Mesenchymal stem cell (in vitro differentiated cells and primary cell): ENCODE results near the gene GALR3.

ENCODE experiments used
- DNase-seq: peaks from one replicate; pipeline ENCODE4 v3.0.0-alpha.2; 2013
- H2AFZ ChIP-seq: one replicate; pipeline ENCODE4 v1.6.1; 2013; ENCODE audit warnings: low read depth, mild to moderate bottlenecking, control low read depth, inconsistent platforms, low read length, moderate library complexity
- H2AK5ac ChIP-seq: 2 replicates; pipeline ENCODE4 v1.6.1; 2013; ENCODE audit warnings: low read length, moderate library complexity, mild to moderate bottlenecking, inconsistent platforms; ENCODE audit not compliant: severe bottlenecking
- H2BK120ac ChIP-seq: one replicate; pipeline ENCODE4 v1.6.1; 2013; ENCODE audit warnings: low read depth, mild to moderate bottlenecking, inconsistent platforms, low read length, moderate library complexity
- H2BK12ac ChIP-seq, 2 experiments: one replicate each; pipeline ENCODE4 v1.6.1; 2013; ENCODE audit warnings: inconsistent platforms in 2 of 2, low read length in 2 of 2, mild to moderate bottlenecking in 2 of 2, moderate library complexity in 2 of 2, control low read depth in 1 of 2
- H2BK15ac ChIP-seq: one replicate; pipeline ENCODE4 v1.6.1; 2013; ENCODE audit warnings: mild to moderate bottlenecking, low read depth, inconsistent platforms; ENCODE audit not compliant: poor library complexity, severe bottlenecking
- H2BK5ac ChIP-seq: 2 replicates; pipeline ENCODE4 v1.6.1; 2013; ENCODE audit warnings: low read depth, mild to moderate bottlenecking, low read length, control low read depth, inconsistent platforms; ENCODE audit not compliant: poor library complexity, severe bottlenecking
- H3K14ac ChIP-seq, 2 experiments: one replicate each; pipeline ENCODE4 v1.6.1; 2013; ENCODE audit warnings: inconsistent platforms in 2 of 2, low read length in 2 of 2, control low read depth in 1 of 2, mild to moderate bottlenecking in 1 of 2, moderate library complexity in 1 of 2
- H3K18ac ChIP-seq, 2 experiments: one replicate each; pipeline ENCODE4 v1.6.1; 2013; ENCODE audit warnings: inconsistent platforms in 2 of 2, low read length in 2 of 2, control low read depth in 1 of 2, low read depth in 1 of 2, mild to moderate bottlenecking in 1 of 2
- H3K23ac ChIP-seq, 2 experiments: one replicate each; pipeline ENCODE4 v1.6.1; 2013; ENCODE audit warnings: inconsistent platforms in 2 of 2, low read length in 2 of 2, mild to moderate bottlenecking in 2 of 2, moderate library complexity in 2 of 2, control low read depth in 1 of 2
- H3K27ac ChIP-seq: 2 replicates; pipeline ENCODE4 v1.5.1; 2013; ENCODE audit warnings: mild to moderate bottlenecking, moderate library complexity, low read length, control low read depth, inconsistent platforms; ENCODE audit not compliant: poor library complexity, severe bottlenecking
- H3K27me3 ChIP-seq, 2 experiments: 2 replicates each; pipeline versions ENCODE4 v1.6.1 to v1.7.0; 2013; ENCODE audit warnings: low read length in 2 of 2, mild to moderate bottlenecking in 2 of 2, moderate library complexity in 2 of 2, control low read depth in 1 of 2, inconsistent platforms in 1 of 2; ENCODE audit not compliant: control insufficient read depth in 1 of 2, insufficient read depth in 1 of 2
- H3K36me3 ChIP-seq, 2 experiments: 2 replicates each; pipeline versions ENCODE4 v1.6.1 to v1.7.0; 2013; ENCODE audit warnings: low read length in 2 of 2, control low read depth in 1 of 2, inconsistent platforms in 1 of 2, low read depth in 1 of 2, mild to moderate bottlenecking in 1 of 2; ENCODE audit not compliant: insufficient read depth in 2 of 2, control insufficient read depth in 1 of 2
- H3K4ac ChIP-seq, 2 experiments: one replicate each; pipeline ENCODE4 v1.6.1; 2013; ENCODE audit warnings: inconsistent platforms in 2 of 2, low read length in 2 of 2, mild to moderate bottlenecking in 2 of 2, moderate library complexity in 2 of 2, control low read depth in 1 of 2, low read depth in 1 of 2
- H3K4me1 ChIP-seq: 2 replicates; pipeline ENCODE4 v1.6.1; 2013; ENCODE audit warnings: low read depth, low read length, control low read depth; ENCODE audit not compliant: control insufficient read depth, insufficient read depth
- H3K4me2 ChIP-seq: 2 replicates; pipeline ENCODE4 v1.6.1; 2013; ENCODE audit warnings: low read length, mild to moderate bottlenecking, inconsistent platforms; ENCODE audit not compliant: poor library complexity, severe bottlenecking
- H3K4me3 ChIP-seq, 2 experiments: 2 replicates each; pipeline versions ENCODE4 v1.5.1 to v1.7.0; 2013; ENCODE audit warnings: low read length in 2 of 2, mild to moderate bottlenecking in 2 of 2, control low read depth in 1 of 2, low read depth in 1 of 2; ENCODE audit not compliant: insufficient read depth in 1 of 2
- H3K79me1 ChIP-seq: replicated peaks from 2 replicates; pipeline ENCODE4 v1.6.1; 2013; ENCODE audit warnings: mild to moderate bottlenecking, control low read depth, low read length, inconsistent platforms; ENCODE audit not compliant: poor library complexity, severe bottlenecking
- H3K9ac ChIP-seq: 2 replicates; pipeline ENCODE4 v1.7.0; 2013; ENCODE audit warnings: mild to moderate bottlenecking, low read length, moderate library complexity
- H3K9me3 ChIP-seq: 2 replicates; pipeline ENCODE4 v1.7.0; 2013; ENCODE audit warnings: mild to moderate bottlenecking, low read length; ENCODE audit not compliant: control insufficient read depth
- H4K8ac ChIP-seq: one replicate; pipeline ENCODE4 v1.6.1; 2013; ENCODE audit warnings: inconsistent platforms, mild to moderate bottlenecking, low read length, moderate library complexity
- H4K91ac ChIP-seq: one replicate; pipeline ENCODE4 v1.6.1; 2013; ENCODE audit warnings: mild to moderate bottlenecking, low read length, inconsistent platforms
- WGBS: methylation state at CpG from one replicate; pipeline ENCODE4 v1.1.7; 2013; ENCODE audit warnings: mixed read lengths; 5-methylcytosine and 5-hydroxymethylcytosine counted together
- small RNA-seq: library from polyadenylated mRNA; stranded (forward); fragments of <200 nt; extraction: miRNeasy Mini kit (QIAGEN cat#:217004); gene quantifications from one replicate; pipeline ENCODE3, GENCODE V24; 2013; ENCODE audit warnings: low read depth

The GALR3 gene

GRCh38 chr22:37865510-37865909 lies 42.3 kb downstream of the GALR3 start:
- H4K91ac ChIP-seq, result no peak overlapping the region
- no peak overlapping the region for H3K23ac ChIP-seq
- no peak overlapping the region for H3K14ac ChIP-seq
- H2BK12ac ChIP-seq, result no peak overlapping the region
- no peak overlapping the region for H2AK5ac ChIP-seq
- DNase-seq, result no peak
- H2BK15ac ChIP-seq, result no peak overlapping the region
- H2BK5ac ChIP-seq, result no peak overlapping the region
- no peak overlapping the region for H2BK120ac ChIP-seq
- no peak overlapping the region for H3K4me3 ChIP-seq
- H3K79me1 ChIP-seq, result peaks cover 25% of the 10 kb centered on the region
- peaks cover 60 to 85% of the 10 kb centered on the region in 2 experiments for H3K36me3 ChIP-seq
- H2AFZ ChIP-seq, result no peak overlapping the region
- no peaks in the 10 kb centered on the region for H3K9me3 ChIP-seq
- H3K4ac ChIP-seq, result no peak overlapping the region
- H3K27ac ChIP-seq, result no peak overlapping the region
- no peak overlapping the region for H4K8ac ChIP-seq
- 92% methylated on average over 6 of the region's 6 CpGs for WGBS
- H3K27me3 ChIP-seq, result no peaks in the 10 kb centered on the region
- no peak overlapping the region for H3K18ac ChIP-seq
- no peak overlapping the region for H3K4me2 ChIP-seq
- peaks cover 6% of the 10 kb centered on the region for H3K4me1 ChIP-seq
- H3K9ac ChIP-seq, result no peak overlapping the region

GRCh38 chr22:37870273-37870672 lies 47.1 kb downstream of the GALR3 start:
- peak; percentile 81 for DNase-seq
- Histone ChIP-seq H2BK5ac (no peak overlapping the region), H3K27me3 (no peaks in the 10 kb centered on the region), H3K36me3 (peaks cover 61 to 85% of the 10 kb centered on the region in 2 experiments), H3K79me1 (peaks cover 34% of the 10 kb centered on the region), H3K9ac (no peak overlapping the region), H2AK5ac (no peak overlapping the region), H3K23ac (no peak overlapping the region), H2BK12ac (no peak overlapping the region), H2BK120ac (no peak overlapping the region), H3K4me2 (no peak overlapping the region), H3K18ac (no peak overlapping the region), H3K9me3 (no peaks in the 10 kb centered on the region), H2AFZ (no peak overlapping the region), H3K27ac (no peak overlapping the region), H3K14ac (no peak overlapping the region), H3K4me1 (peaks cover 6% of the 10 kb centered on the region), H4K8ac (no peak overlapping the region), H2BK15ac (no peak overlapping the region), H3K4me3 (no peak overlapping the region), H3K4ac (no peak overlapping the region), H4K91ac (no peak overlapping the region)
- WGBS, result 62% methylated on average over 6 of the region's 7 CpGs

Small RNA genes within 50 kb of the gene (small RNA-seq; reads per million reads assigned to genes)
- gene MIR659, result 9.8 reads per million, percentile 78 among the genes with 10 or more reads in this experiment
